BE2C (cell line): ENCODE measurements around the gene GNG2.
A peak's percentile ranks its signal among the peaks of the same experiment; 100 is the strongest.

Experiments used
- DNase-seq: peaks from one replicate; pipeline ENCODE4 v3.0.0-alpha.2; 2020
- H3K27me3 ChIP-seq: fragments of 250-450 bp; sonication (Bioruptor Pico); 2 replicates; pipeline ENCODE4 v1.5.1; 2020; ENCODE audit warnings: mild to moderate bottlenecking
- H3K36me3 ChIP-seq: fragments of 250-450 bp; sonication (Bioruptor Pico); 2 replicates; pipeline ENCODE4 v1.5.1; 2020; ENCODE audit warnings: mild to moderate bottlenecking
- H3K4me1 ChIP-seq: fragments of 250-450 bp; sonication (Bioruptor Pico); 2 replicates; pipeline ENCODE4 v1.5.1; 2020
- H3K4me3 ChIP-seq: 2 replicates; pipeline ENCODE4 v1.5.1; 2011; ENCODE audit warnings: low read depth, low read length
- H3K9me3 ChIP-seq: fragments of 250-450 bp; sonication (Bioruptor Pico); 2 replicates; pipeline ENCODE4 v1.5.1; 2020
- CTCF ChIP-seq: IDR thresholded peaks from 2 replicates; pipeline ENCODE4 v1.5.1; 2012; ENCODE audit warnings: mild to moderate bottlenecking, low read depth, low read length

The GNG2 gene

GRCh38 chr14:51868405-51868804 is 8.0 kb downstream of the GNG2 start:
- peaks cover 31% of the 10 kb centered on the region for H3K4me1 ChIP-seq
- DNase-seq = no peak
- H3K4me3 ChIP-seq = no peak overlapping the region
- H3K36me3 ChIP-seq = no peaks in the 10 kb centered on the region
- H3K27me3 ChIP-seq = no peaks in the 10 kb centered on the region
- no peaks in the 10 kb centered on the region for H3K9me3 ChIP-seq
- TF ChIP-seq CTCF = no peak

- DNase-seq = no peak
- Histone ChIP-seq H3K4me1 (peaks cover 29% of the 10 kb centered on the region), H3K36me3 (no peaks in the 10 kb centered on the region), H3K27me3 (no peaks in the 10 kb centered on the region), H3K4me3 (no peak overlapping the region), H3K9me3 (no peaks in the 10 kb centered on the region)
- no peak for TF ChIP-seq CTCF
Observed at GRCh38 chr14:51869411-51870100, 9.1 kb downstream of the GNG2 start.

- TF ChIP-seq CTCF = no peak
- H3K4me3 ChIP-seq = no peak overlapping the region
- no peak for DNase-seq
Observed at GRCh38 chr14:51870606-51871005, 10.2 kb downstream of the GNG2 start.

GRCh38 chr14:51871846-51872245 is 11.4 kb downstream of the GNG2 start:
- DNase-seq = no peak
- no peaks in the 10 kb centered on the region for H3K27me3 ChIP-seq
- peaks cover 31% of the 10 kb centered on the region for H3K4me1 ChIP-seq
- no peak overlapping the region for H3K4me3 ChIP-seq
- no peaks in the 10 kb centered on the region for H3K36me3 ChIP-seq
- no peak for TF ChIP-seq CTCF
- H3K9me3 ChIP-seq = no peaks in the 10 kb centered on the region

More at GRCh38 chr14:51870606-51871005, 10.2 kb downstream of the GNG2 start:
- H3K36me3 ChIP-seq = no peaks in the 10 kb centered on the region
- no peaks in the 10 kb centered on the region for H3K27me3 ChIP-seq
- peaks cover 23% of the 10 kb centered on the region for H3K4me1 ChIP-seq
- H3K9me3 ChIP-seq = no peaks in the 10 kb centered on the region

- peaks cover 37% of the 10 kb centered on the region for H3K4me1 ChIP-seq
- H3K9me3 ChIP-seq = no peaks in the 10 kb centered on the region
- no peak for TF ChIP-seq CTCF
- peak; percentile 33 for DNase-seq
- H3K27me3 ChIP-seq = no peaks in the 10 kb centered on the region
- H3K36me3 ChIP-seq = no peaks in the 10 kb centered on the region
- H3K4me3 ChIP-seq = no peak overlapping the region
Observed at GRCh38 chr14:51872396-51872795, 12.0 kb downstream of the GNG2 start.

GRCh38 chr14:51873221-51873893 is 12.9 kb downstream of the GNG2 start:
- Histone ChIP-seq H3K36me3 (no peaks in the 10 kb centered on the region), H3K4me1 (peaks cover 43% of the 10 kb centered on the region), H3K27me3 (no peaks in the 10 kb centered on the region), H3K4me3 (no peak overlapping the region), H3K9me3 (no peaks in the 10 kb centered on the region)
- DNase-seq = no peak
- no peak for TF ChIP-seq CTCF
